Prostate gland (tissue), 2 donors: ENCODE results near the gene IL18R1. TPM values are rescaled to one million over a fixed set of nuclear protein-coding genes. Genes with fewer than 3 reads are reported as not detected.

Experiments
- DNase-seq: peaks from one replicate; pipeline ENCODE4 v3.0.0-alpha.2; 2019; ENCODE audit warnings: low spot score
- H3K27ac ChIP-seq, 2 donors: fragments of 200-600 bp; sonication (generic); 2 replicates each; pipeline ENCODE4 v1.5.1; 2017 to 2019
- H3K27me3 ChIP-seq: fragments of 200-600 bp; sonication (generic); replicated peaks from 2 replicates; pipeline ENCODE4 v1.5.1; 2019; ENCODE audit not compliant: insufficient read depth
- H3K36me3 ChIP-seq, 2 donors: fragments of 200-600 bp; sonication (generic); 1 replicate in 1 of 2; 2 replicates in 1 of 2; pipeline versions ENCODE4 v1.5.1 to v1.8.1; 2017 to 2019
- H3K4me1 ChIP-seq: fragments of 200-600 bp; sonication (generic); replicated peaks from 2 replicates; pipeline ENCODE4 v1.5.1; 2019
- H3K4me3 ChIP-seq, 2 donors: fragments of 200-600 bp; sonication (generic); 2 replicates each; pipeline ENCODE4 v1.5.1; 2017 to 2019
- H3K9me3 ChIP-seq: fragments of 200-600 bp; sonication (generic); 2 replicates; pipeline ENCODE4 v1.5.1; 2017
- POLR2A ChIP-seq: fragments of 450-650 bp; IDR thresholded peaks from one replicate; pipeline ENCODE4 v1.6.1; 2016; ENCODE audit warnings: antibody characterized with exemption, mild to moderate bottlenecking
- POLR2AphosphoS5 ChIP-seq: sonication (generic); formaldehyde crosslinking; IDR thresholded peaks from one replicate; pipeline ENCODE4 v1.6.1; 2017; ENCODE audit warnings: antibody characterized with exemption
- WGBS: methylation state at CpG from one replicate; pipeline ENCODE4 v1.1.5; 2018; 5-methylcytosine and 5-hydroxymethylcytosine counted together
- intact Hi-C: fragments of 100-400 bp; cut with DNase I; formaldehyde crosslinking; loops from one replicate; pipeline ENCODE4 v1.14.2; 2022
- total RNA-seq, 2 donors: library from RNA; depleted of rRNA; stranded (reverse); fragments of >200 nt; gene quantifications; one replicate each; pipeline ENCODE4 v1.1.0, GENCODE V29; 2016
- TF ChIP-seq, protein P1 (sequence below), 4 experiments: fragments of 200-600 bp in 2 of 4; fragments of 450-650 bp in 2 of 4; sonication (generic) in 2 of 4; IDR thresholded peaks; 1 replicate in 3 of 4; 2 replicates in 1 of 4; pipeline ENCODE4 v1.5.1; 2016 to 2019; ENCODE audit warnings: antibody characterized with exemption in 4 of 4, mild to moderate bottlenecking in 2 of 4, moderate library complexity in 2 of 4

The IL18R1 gene
- total RNA-seq, 2 donors from 2014 or later = 0.91 to 1.5 TPM

DNA sequence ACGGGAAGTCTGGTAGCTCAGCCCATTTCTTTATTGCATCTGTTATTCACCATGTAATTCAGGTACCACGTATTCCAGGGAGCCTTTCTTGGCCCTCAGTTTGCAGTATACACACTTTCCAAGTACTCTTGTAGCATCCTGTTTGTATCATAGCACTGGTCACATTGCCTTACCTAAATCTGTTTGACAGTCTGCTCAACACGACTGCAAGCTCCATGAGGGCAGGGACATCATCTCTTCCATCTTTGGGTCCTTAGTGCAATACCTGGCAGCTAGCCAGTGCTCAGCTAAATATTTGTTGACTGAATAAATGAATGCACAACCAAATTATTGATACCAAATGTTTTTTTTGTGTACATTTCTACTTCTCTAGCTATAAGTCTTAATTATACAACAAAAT is 11.2 kb upstream of the IL18R1 start:
- Histone ChIP-seq H3K4me1 (peaks cover 10% of the 10 kb centered on the region), H3K4me3 (no peak overlapping the region), H3K27me3 (no peaks in the 10 kb centered on the region), H3K36me3 (no peaks in the 10 kb centered on the region), H3K9me3 (no peaks in the 10 kb centered on the region), H3K27ac (no peak overlapping the region)
- intact Hi-C loops = no loop called here
- 91% methylated on average over 3 of the region's 3 CpGs for WGBS
- DNase-seq = no peak
- no peak for TF ChIP-seq POLR2AphosphoS5
- TF ChIP-seq POLR2A = no peak
- TF ChIP-seq, protein P1, sequence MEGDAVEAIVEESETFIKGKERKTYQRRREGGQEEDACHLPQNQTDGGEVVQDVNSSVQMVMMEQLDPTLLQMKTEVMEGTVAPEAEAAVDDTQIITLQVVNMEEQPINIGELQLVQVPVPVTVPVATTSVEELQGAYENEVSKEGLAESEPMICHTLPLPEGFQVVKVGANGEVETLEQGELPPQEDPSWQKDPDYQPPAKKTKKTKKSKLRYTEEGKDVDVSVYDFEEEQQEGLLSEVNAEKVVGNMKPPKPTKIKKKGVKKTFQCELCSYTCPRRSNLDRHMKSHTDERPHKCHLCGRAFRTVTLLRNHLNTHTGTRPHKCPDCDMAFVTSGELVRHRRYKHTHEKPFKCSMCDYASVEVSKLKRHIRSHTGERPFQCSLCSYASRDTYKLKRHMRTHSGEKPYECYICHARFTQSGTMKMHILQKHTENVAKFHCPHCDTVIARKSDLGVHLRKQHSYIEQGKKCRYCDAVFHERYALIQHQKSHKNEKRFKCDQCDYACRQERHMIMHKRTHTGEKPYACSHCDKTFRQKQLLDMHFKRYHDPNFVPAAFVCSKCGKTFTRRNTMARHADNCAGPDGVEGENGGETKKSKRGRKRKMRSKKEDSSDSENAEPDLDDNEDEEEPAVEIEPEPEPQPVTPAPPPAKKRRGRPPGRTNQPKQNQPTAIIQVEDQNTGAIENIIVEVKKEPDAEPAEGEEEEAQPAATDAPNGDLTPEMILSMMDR (IDR thresholded peaks at IDR 0.05) = no peak

DNA sequence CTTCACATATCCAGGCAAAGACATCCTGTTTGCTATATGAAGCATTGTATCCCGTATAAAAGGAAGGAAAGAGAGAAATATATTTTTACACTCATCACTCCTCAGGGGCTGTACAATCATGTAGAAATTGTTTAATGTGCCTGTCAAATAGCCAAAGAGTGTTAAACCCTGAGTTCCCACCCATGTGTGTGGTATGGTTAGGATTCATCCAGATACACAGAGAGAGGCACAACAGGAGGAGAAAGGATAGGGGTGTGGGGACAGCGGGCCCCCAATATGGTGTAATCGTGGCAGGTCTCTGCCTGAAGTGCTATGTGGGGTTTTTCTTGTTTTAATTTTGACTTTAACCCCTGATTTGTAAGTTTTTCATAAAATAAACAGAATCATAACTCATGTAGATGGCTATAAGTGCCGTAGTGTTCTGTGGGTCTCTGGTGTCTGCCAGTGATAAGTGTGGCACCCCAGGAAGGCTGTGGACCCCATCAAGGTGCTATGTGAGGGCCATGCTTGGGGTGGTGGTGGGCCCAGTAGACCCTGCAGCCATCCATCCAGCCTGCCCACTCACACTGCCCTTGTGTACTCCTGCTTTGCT is 10.2 kb upstream of the IL18R1 start:
- intact Hi-C loops = no loop called here
- DNase-seq = no peak
- Histone ChIP-seq H3K4me3 (no peak overlapping the region), H3K27ac (no peak overlapping the region), H3K27me3 (no peaks in the 10 kb centered on the region), H3K9me3 (no peaks in the 10 kb centered on the region), H3K36me3 (no peaks in the 10 kb centered on the region), H3K4me1 (peaks cover 10% of the 10 kb centered on the region)
- TF ChIP-seq POLR2A (no peak), POLR2AphosphoS5 (no peak)
- TF ChIP-seq, protein P1 (IDR thresholded peaks at IDR 0.05) = no peak
- whole genome bisulfite sequencing = 87% methylated on average over 4 of the region's 4 CpGs

DNA sequence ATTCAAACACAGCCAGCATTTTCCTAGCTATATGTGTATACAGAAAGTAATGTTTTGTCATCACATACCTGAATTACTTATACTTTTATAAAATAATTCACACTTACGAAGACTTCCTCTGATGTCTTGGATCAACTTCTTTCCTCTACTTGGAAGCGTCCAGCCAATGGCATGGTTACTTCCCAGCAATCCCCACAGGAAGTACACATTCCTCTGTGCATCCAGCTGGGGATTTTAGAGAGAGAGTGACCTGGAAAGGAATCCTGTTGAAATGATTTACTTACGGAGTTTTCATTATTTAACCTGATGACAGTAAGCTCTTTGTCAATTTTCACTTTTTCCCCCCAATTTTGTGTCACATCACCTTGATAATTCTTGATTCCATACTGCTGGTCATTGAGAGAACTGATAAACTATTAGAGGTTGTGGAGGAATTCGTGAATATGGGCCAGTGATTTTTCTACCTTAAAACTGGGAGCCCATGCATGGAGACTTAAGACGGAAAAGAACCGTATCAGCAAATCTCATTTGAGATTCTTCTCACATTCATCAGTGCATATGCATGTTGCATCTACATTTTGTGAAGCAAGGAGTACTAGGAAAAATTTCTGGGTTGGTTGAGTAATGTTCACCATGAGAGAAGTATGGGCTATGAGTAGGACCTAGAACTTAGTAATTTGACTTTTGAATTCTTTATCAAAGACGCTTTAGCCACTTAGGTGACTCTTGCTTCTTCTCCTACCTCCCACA is 9.0 kb upstream of the IL18R1 start:
- H3K4me3 ChIP-seq = no peak overlapping the region
- H3K27ac ChIP-seq = no peak overlapping the region
- H3K9me3 ChIP-seq = no peaks in the 10 kb centered on the region
- no peaks in the 10 kb centered on the region for H3K27me3 ChIP-seq
- WGBS = 95% methylated on average over 7 of the region's 7 CpGs
- DNase-seq = no peak
- no peaks in the 10 kb centered on the region for H3K36me3 ChIP-seq
- intact Hi-C loops = no loop called here
- H3K4me1 ChIP-seq = peaks cover 10% of the 10 kb centered on the region
- TF ChIP-seq, protein P1 (IDR thresholded peaks at IDR 0.05) = no peak
- TF ChIP-seq POLR2A = no peak
- no peak for TF ChIP-seq POLR2AphosphoS5

DNA sequence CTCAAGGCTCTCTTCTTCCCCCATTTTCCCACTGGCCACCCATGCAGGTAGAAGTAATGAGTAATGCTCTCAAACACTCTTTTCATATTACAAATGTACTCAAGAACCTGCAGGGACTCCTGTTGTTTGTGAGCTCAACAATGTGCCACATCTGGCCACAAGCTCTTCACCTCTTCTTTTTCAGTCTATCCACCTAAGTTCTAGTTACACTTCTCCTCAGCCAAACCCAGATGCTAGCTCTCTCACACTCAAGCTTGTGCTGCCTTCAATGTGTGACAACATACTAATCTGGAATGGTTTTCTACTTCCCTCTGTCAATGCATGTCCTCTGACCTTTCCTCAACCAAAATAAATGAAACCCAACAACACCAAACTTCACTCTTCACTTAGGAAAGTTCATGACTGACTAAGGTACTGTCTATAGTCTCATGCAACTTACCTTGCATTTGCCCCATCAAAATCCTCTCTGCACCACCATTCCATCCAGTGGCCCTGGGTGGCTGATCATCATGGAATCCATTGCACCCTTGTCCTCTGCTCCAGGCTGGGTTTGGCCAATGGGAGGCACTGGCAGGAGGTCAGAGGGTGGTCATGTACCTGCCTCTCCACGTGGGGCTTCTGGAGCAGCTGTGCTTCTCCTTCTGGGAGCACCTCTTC is 5.3 kb upstream of the IL18R1 start:
- no peak for DNase-seq
- H3K27me3 ChIP-seq = no peaks in the 10 kb centered on the region
- no peak for TF ChIP-seq POLR2A
- TF ChIP-seq, protein P1 (IDR thresholded peaks at IDR 0.05) = no peak
- no peak for TF ChIP-seq POLR2AphosphoS5
- no peaks in the 10 kb centered on the region for H3K4me1 ChIP-seq
- no peak overlapping the region for H3K4me3 ChIP-seq
- no peak overlapping the region for H3K27ac ChIP-seq
- H3K9me3 ChIP-seq = no peaks in the 10 kb centered on the region
- WGBS = 21% methylated on average over 1 of the region's 1 CpG
- no peaks in the 10 kb centered on the region for H3K36me3 ChIP-seq
- intact Hi-C loops = loop anchor here (10.0 kb wide), 1 partner anchor 325 kb away; no protein-coding TSS in a partner anchor
